GM12873 (cell line): ENCODE measurements around the gene KDF1.

ENCODE experiments used
- CTCF ChIP-seq: IDR thresholded peaks from 2 replicates; pipeline ENCODE4 v1.5.1; 2012; ENCODE audit warnings: low read depth, mild to moderate bottlenecking, moderate library complexity, low read length, control low read depth; ENCODE audit not compliant: insufficient read depth; ENCODE audit errors: missing control alignments

The KDF1 gene

DNA sequence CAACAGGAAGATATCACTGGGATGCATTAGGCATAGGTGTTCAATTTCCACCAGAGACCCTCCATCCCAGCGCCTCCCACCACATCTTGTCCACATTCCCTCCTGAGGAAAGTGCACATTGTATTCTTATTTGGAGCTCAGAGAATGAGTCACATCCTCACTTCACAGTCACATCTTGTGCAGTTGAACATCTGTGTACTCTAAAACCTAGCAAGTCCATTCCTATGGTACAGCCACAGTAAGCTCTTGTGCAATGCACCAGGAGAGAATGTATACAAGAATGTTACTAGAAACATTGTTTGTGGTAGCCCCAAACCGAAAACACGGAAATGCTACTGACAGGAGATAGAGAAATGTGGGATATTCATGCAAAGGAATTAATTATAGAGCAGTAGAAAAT lies 1.6 kb upstream of the KDF1 start:
- no peak for TF ChIP-seq CTCF

DNA sequence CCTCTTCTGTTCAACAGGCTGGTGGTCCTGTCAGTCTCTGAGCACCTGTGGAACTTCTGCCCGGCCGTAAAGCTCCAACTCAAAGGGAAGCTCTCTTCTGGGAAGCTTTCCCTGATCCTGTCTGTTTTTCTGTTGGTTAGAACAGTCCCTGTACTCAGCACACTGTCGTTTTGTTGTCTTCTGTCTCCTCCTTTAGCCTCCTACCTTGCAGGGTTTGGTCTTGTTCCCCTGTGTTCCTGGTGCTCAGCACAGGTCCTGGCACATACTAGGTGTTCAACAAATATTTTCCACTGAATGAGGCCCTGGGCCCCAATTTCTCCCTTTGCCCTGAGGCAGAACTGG lies 328 bp upstream of the KDF1 start:
- no peak for TF ChIP-seq CTCF

DNA sequence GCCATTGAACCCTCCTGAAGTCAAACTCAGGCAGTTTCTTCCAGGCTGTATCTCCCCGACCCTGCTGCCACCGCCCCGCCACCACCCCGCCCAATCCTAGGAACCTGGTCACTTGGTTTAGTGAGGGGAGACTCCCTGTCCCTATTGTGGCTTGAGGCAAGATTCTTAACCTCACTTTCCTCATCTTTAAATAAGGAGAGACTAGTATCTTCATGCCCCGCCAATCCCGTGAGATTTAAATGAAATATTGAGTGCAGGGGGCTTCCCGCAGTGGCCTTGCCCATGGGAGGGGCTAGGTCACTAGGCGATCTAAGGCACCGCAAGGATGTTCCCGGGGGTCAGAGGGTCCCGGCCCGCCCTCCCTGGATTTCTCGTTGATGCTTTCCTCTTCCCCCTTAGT lies 998 bp downstream of the KDF1 start:
- no peak for TF ChIP-seq CTCF

GRCh38 chr1:26957306-26957705 lies 3.0 kb downstream of the KDF1 start:
- no peak for TF ChIP-seq CTCF

DNA sequence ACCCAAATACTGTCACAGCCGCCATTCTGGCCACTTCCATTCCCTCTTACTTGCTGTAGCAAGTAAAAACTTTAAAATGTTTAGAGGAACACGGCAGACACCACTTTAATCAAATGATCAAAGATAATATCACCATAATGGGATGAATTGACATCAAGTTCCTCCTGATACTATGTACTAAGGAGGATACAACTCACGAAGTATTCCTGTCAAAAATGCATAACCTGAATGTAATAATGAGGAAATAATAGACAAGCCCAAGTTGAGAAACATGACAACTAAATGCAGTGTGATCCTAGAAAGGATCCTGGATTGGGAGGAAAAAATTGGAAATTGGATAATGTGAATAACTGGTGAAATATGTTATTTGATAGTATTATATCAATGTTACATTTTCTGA lies 3.9 kb downstream of the KDF1 start:
- TF ChIP-seq CTCF: no peak

- TF ChIP-seq CTCF: no peak
Measured at GRCh38 chr1:26953374-26953773, 6.9 kb downstream of the KDF1 start.

DNA sequence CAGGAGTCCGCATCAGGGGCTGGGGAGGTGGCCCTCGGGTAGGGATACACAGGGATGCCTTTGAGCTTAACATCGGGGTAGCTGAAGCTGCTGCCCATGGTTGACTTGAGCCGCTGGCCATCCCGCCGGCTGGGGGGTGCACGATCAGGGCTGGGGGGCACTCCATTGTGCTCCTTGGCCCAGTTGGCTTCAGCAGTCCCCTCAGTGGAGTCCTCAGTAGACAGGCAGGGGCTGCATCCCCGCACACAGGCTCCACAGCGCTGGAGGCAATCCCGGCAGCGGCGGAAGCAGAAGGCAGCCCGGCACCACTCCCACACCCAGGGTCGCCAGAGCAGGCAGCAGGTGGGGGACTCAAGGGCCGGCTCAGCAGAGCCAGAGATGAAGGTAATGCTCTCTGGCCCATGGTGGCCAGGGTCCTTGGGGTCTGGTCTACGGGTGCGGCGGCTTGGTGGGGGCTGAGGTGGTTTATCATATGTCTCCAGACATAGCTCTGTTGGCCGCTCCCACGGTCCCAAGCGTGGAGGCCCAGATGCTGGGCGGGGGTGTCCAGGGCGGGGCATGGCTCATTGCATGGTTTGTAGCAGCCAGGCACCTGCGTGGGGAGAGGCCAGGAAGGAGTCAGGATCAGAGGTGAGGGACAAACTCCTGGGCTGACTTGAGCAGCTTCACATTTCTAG lies 8.3 kb downstream of the KDF1 start:
- no peak for TF ChIP-seq CTCF
